Immature natural killer cell (primary cell): Measurements from ENCODE around the gene COMMD9. TPM values are rescaled to one million over a fixed set of nuclear protein-coding genes. Genes with fewer than 3 reads are reported as not detected.

ENCODE experiments used
- polyA plus RNA-seq, 3 donors: library from polyadenylated mRNA; unstranded; fragments of 300-500 nt; fragmentation: Illumina TruSeq; gene quantifications; one replicate each; pipeline ENCODE4 v1.2.3, GENCODE V29; 2021

The COMMD9 gene
- polyA plus RNA-seq, 3 donors from 2014 or later = 97.0 to 112 (median 97.4) TPM

Other genes starting within 250 kb of the COMMD9 start
- 100 to 1,000 TPM in 1 of 3 donors, 10 to 100 TPM in 2; 55.6 to 161 (median 82.4) TPM for gene PRR5L, start 6.9 kb upstream of the COMMD9 start, polyA plus RNA-seq
- 10 to 100 TPM; 11.3 to 20.0 (median 13.1) TPM for gene TRAF6, start 220.8 kb upstream of the COMMD9 start, polyA plus RNA-seq